BLaER1 (cell line): ENCODE measurements around the gene NADK.
"Not testable (repeated sequence)": the region's sequence is repeated elsewhere in the genome, so short reads cannot be mapped to it uniquely, and the experiment has no call there.

Source experiments
- H3K27ac ChIP-seq: shearing (Covaris generic); formaldehyde crosslinking; 2 replicates; pipeline ENCODE4 v1.8.1; 2022
- H3K27me3 ChIP-seq: shearing (Covaris generic); formaldehyde crosslinking; 2 replicates; pipeline ENCODE4 v1.8.1; 2022
- H3K36me3 ChIP-seq: shearing (Covaris generic); formaldehyde crosslinking; 2 replicates; pipeline ENCODE4 v1.8.1; 2022
- H3K4me1 ChIP-seq: shearing (Covaris generic); formaldehyde crosslinking; 2 replicates; pipeline ENCODE4 v1.8.1; 2022
- H3K4me2 ChIP-seq: shearing (Covaris generic); formaldehyde crosslinking; 2 replicates; pipeline ENCODE4 v1.8.1; 2022
- H3K4me3 ChIP-seq: shearing (Covaris generic); formaldehyde crosslinking; 2 replicates; pipeline ENCODE4 v1.8.1; 2022
- H3K9ac ChIP-seq: shearing (Covaris generic); formaldehyde crosslinking; 2 replicates; pipeline ENCODE4 v1.8.1; 2022
- H3K9me3 ChIP-seq: shearing (Covaris generic); formaldehyde crosslinking; 2 replicates; pipeline ENCODE4 v1.8.1; 2022
- H4K20me1 ChIP-seq: shearing (Covaris generic); formaldehyde crosslinking; 2 replicates; pipeline ENCODE4 v1.8.1; 2022
- Cebpa-rat ChIP-seq: shearing (Covaris generic); IDR thresholded peaks from 2 replicates; pipeline ENCODE4 v1.8.1; 2022

Gene NADK

GRCh38 chr1:1732381-1732780, 45.9 kb downstream of the NADK start:
- Histone ChIP-seq H3K4me3 (no peak overlapping the region), H3K36me3 (peaks cover 78% of the 10 kb centered on the region), H3K27me3 (no peaks in the 10 kb centered on the region), H3K9me3 (no peaks in the 10 kb centered on the region), H3K4me1 (no peaks in the 10 kb centered on the region), H3K27ac (no peak overlapping the region), H3K9ac (no peak overlapping the region), H3K4me2 (no peak overlapping the region), H4K20me1 (peaks cover 11% of the 10 kb centered on the region; the same call in 1 of the 2 replicates)
- no peak for TF ChIP-seq Cebpa-rat

GRCh38 chr1:1730870-1731269, 47.4 kb downstream of the NADK start:
- Histone ChIP-seq H4K20me1 (peaks cover 11% of the 10 kb centered on the region; the same call in 1 of the 2 replicates), H3K4me1 (no peaks in the 10 kb centered on the region), H3K4me2 (no peak overlapping the region), H3K9ac (no peak overlapping the region), H3K9me3 (no peaks in the 10 kb centered on the region), H3K27ac (no peak overlapping the region), H3K36me3 (peaks cover 84% of the 10 kb centered on the region), H3K4me3 (no peak overlapping the region), H3K27me3 (no peaks in the 10 kb centered on the region)
- TF ChIP-seq Cebpa-rat: no peak

GRCh38 chr1:1730230-1730629, 48.0 kb downstream of the NADK start:
- H3K4me2 ChIP-seq, H3K4me3 ChIP-seq, H3K27ac ChIP-seq, H3K4me1 ChIP-seq, H3K9ac ChIP-seq, H3K9me3 ChIP-seq, H3K27me3 ChIP-seq: not testable (repeated sequence)
- Histone ChIP-seq H4K20me1 (peaks cover 11% of the 10 kb centered on the region; the same call in 1 of the 2 replicates), H3K36me3 (peaks cover 79% of the 10 kb centered on the region)

DNA sequence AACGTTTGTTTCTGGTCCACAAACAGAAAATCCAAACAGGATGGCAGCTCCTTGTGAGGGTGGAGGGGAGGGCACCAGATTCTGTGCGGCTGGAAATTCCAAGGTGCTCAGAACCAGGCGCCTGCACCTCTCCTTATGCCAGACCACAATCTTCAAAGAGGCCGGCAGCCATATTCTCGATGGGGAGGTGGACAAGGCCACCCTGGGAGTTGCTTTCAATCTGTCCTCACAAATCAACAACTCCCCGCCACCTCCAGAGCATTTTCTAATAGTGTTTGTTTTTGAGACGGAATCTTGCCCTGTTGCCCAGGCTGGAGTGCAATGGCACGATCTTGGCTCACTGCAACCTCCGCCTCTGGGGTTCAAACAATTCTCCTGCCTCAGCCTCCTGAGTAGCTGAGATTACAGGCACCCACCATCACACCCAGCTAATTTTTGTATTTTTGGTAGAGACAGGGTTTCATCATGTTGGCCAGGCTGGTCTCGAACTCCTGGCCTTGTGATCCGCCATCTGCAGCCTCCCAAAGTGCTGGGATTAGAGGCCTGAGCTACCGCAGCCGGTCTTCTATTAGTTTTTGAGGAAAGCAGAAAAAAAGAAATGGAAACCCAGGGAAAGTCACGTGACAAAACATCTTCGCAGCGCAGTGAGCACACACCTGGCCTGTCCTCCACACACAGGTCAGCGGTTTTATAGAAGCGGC, 49.0 kb downstream of the NADK start:
- Histone ChIP-seq H4K20me1 (peaks cover 11% of the 10 kb centered on the region; the same call in 1 of the 2 replicates), H3K36me3 (peaks cover 69% of the 10 kb centered on the region)
- H3K9ac ChIP-seq, H3K9me3 ChIP-seq, H3K27ac ChIP-seq, H3K4me1 ChIP-seq, H3K4me3 ChIP-seq, H3K27me3 ChIP-seq, H3K4me2 ChIP-seq: not testable (repeated sequence)

DNA sequence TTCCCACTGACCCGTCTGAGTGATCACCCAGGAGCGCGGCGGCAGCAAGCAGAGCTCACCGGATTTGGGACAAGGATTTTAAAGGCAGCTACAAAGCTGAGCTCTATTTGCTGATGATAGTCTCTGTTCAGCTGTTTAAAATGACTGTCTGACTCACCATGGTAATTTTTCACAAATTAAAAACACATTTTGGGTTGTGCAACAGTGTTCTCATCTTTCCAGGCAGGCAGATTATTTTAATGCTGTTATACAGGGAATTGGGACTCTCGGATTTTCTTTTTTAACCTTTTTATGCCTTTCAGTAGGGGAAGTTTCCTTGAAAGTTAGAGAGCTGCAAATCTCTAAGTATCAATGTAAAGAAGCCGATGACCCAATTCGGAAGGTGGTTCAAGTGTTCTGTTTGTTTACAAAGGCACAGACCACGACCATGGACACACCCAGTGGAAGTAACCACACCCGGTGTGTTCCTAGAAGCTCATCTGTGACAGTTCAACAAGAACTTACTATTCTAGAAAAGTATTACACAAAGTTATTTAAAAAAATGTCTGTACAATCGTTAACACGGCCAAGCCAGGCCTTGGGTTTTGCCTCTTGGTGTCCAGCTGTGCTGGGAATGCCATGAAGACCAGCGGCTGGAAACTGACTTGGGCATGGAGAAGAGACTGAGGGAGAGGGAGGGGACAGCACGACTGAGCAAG, 49.8 kb downstream of the NADK start:
- H4K20me1 ChIP-seq: peaks cover 11% of the 10 kb centered on the region; the same call in 1 of the 2 replicates
- H3K9me3 ChIP-seq, H3K4me1 ChIP-seq, H3K9ac ChIP-seq, H3K4me3 ChIP-seq, H3K27ac ChIP-seq, H3K27me3 ChIP-seq, H3K4me2 ChIP-seq: not testable (repeated sequence)
- peaks cover 61% of the 10 kb centered on the region for H3K36me3 ChIP-seq

DNA sequence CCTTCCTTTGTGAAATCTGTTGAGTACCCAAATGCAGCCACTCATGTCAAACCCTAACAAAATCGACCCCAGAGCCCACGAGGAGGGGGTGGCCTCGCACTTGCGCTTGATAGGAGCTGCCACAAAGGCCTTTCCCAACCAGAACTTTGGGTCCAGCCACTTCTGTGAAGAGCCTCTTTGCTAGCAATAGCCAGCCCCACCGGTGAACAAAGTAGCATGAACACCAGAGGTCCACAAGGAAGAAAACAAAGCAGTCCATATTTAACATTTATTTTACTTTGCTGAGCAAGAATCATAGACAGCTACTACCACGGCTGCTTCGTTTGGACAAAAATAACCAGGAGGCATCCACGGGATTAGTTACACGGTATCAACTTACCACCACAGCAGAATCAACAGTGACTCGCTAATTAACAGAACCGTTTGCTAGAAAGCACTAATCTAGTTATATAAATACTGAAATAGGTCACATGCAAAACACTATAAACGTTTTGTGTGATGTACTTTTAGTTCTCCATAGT, 51.1 kb downstream of the NADK start:
- H3K4me2 ChIP-seq, H3K27me3 ChIP-seq, H3K4me3 ChIP-seq, H3K27ac ChIP-seq, H3K9ac ChIP-seq, H3K4me1 ChIP-seq, H3K9me3 ChIP-seq: not testable (repeated sequence)
- Histone ChIP-seq H4K20me1 (peaks cover 11% of the 10 kb centered on the region; the same call in 1 of the 2 replicates), H3K36me3 (peaks cover 48% of the 10 kb centered on the region)

GRCh38 chr1:1726088-1726487, 52.2 kb downstream of the NADK start:
- not testable (repeated sequence) for H3K4me1 ChIP-seq, H3K27ac ChIP-seq, H3K4me2 ChIP-seq, H3K9me3 ChIP-seq, H3K27me3 ChIP-seq, H4K20me1 ChIP-seq, H3K4me3 ChIP-seq, H3K9ac ChIP-seq
- H3K36me3 ChIP-seq: peaks cover 42% of the 10 kb centered on the region

GRCh38 chr1:1724035-1724864, 54.0 kb downstream of the NADK start, which contains the start of gene CDK11A:
Gene CDK11A, minus strand, starts transcription at chr1:1724357. Its CDS starts 1,539 bp downstream, at chr1:1722818.
- not testable (repeated sequence) for H4K20me1 ChIP-seq, H3K4me1 ChIP-seq, H3K9me3 ChIP-seq, H3K27me3 ChIP-seq
- peak within 1 kb of the TSS; percentile 30 for H3K4me2 ChIP-seq
- H3K27ac ChIP-seq: peak within 1 kb of the TSS; percentile 83
- peak within 1 kb of the TSS; percentile 77 for H3K4me3 ChIP-seq
- peaks cover 43% of the 10 kb centered on the region for H3K36me3 ChIP-seq
- peak within 1 kb of the TSS; percentile 82 for H3K9ac ChIP-seq

GRCh38 chr1:1721201-1721600, 57.1 kb downstream of the NADK start:
- no peaks in the 10 kb centered on the region for H3K9me3 ChIP-seq
- H3K4me3 ChIP-seq: no peak overlapping the region
- no peak for TF ChIP-seq Cebpa-rat
- H3K27ac ChIP-seq: no peak overlapping the region
- no peaks in the 10 kb centered on the region for H4K20me1 ChIP-seq
- H3K27me3 ChIP-seq: no peaks in the 10 kb centered on the region
- 0 out of 2 replicates have a peak, but pooled peaks cover 3% of the 10 kb centered on the region for H3K4me1 ChIP-seq
- no peak overlapping the region for H3K4me2 ChIP-seq
- H3K36me3 ChIP-seq: peaks cover 49% of the 10 kb centered on the region
- H3K9ac ChIP-seq: no peak overlapping the region

- H3K36me3 ChIP-seq: peaks cover 46% of the 10 kb centered on the region
Measured at GRCh38 chr1:1715109-1715883, 63.0 kb downstream of the NADK start.

DNA sequence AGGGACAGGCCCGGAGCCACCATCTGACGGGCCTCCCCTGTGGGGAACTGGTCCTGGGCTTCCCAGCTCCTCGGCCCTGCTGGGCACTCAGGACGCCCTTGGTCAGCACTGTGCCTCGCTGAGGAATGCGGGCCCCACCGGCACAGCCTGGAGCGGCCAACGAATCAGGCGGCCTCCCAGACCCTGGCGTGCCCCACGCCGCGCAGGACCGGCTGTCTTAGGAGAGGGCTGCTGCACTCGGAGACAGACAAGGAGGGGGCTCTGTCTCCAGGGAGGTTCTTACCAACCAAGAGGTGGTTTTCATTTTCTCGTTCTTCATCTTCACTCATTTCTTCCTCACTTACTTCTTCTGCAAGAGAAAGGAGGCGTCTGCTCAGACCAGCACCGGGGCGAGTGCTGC, 70.4 kb downstream of the NADK start:
- peaks cover 26% of the 10 kb centered on the region for H3K36me3 ChIP-seq
- H4K20me1 ChIP-seq, H3K4me3 ChIP-seq, H3K4me2 ChIP-seq, H3K27ac ChIP-seq, H3K27me3 ChIP-seq, H3K9me3 ChIP-seq, H3K4me1 ChIP-seq, H3K9ac ChIP-seq: not testable (repeated sequence)

More at GRCh38 chr1:1715109-1715883, 63.0 kb downstream of the NADK start:
- H3K4me2 ChIP-seq, H4K20me1 ChIP-seq, H3K4me3 ChIP-seq, H3K9ac ChIP-seq, H3K9me3 ChIP-seq, H3K27me3 ChIP-seq, H3K27ac ChIP-seq, H3K4me1 ChIP-seq: not testable (repeated sequence)

DNA sequence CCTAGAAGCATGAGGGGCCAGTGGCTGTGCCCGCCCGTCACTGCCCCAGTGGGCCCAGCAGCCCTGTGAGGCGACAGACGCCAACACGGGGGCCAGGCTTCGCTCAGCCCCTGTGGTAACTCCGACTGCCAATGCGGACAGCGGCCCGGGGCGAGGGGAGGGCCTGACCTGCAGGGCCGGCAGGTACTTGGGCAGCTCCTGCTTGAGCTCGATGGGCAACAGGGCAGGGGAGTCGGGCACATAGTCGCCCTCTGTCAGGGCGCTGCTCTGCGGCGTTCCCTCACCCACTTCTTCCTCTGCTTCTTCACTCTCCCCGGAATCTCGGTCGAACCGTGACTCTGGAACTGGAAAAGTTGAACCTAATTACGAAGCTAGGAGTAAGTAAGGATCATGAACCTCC, 71.0 kb downstream of the NADK start:
- not testable (repeated sequence) for H3K27ac ChIP-seq, H3K9me3 ChIP-seq, H3K4me1 ChIP-seq, H3K4me3 ChIP-seq, H3K4me2 ChIP-seq, H4K20me1 ChIP-seq, H3K9ac ChIP-seq, H3K27me3 ChIP-seq
- H3K36me3 ChIP-seq: peaks cover 26% of the 10 kb centered on the region

DNA sequence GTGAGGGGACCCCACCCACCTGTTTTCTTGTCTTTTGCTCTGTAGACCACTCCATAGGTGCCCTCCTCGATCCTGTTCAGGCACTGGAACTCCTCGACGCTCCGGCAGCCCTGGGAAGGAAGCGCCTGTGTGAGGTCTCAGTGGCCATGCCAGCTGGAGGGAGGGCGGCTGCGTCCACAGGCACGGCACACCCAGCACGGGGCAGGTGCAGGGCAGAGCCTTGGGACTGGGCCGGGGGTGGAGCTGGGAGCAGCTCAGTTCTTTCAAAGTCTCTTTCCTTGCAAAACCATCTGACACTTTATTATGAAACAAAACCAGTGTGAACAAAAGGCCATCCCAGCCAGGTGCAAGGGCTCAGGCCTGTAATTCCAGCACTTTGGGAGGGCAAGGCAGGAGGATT, 72.6 kb downstream of the NADK start:
- H4K20me1 ChIP-seq, H3K9me3 ChIP-seq, H3K4me3 ChIP-seq, H3K4me1 ChIP-seq, H3K27ac ChIP-seq, H3K4me2 ChIP-seq, H3K27me3 ChIP-seq, H3K9ac ChIP-seq: not testable (repeated sequence)
- peaks cover 26% of the 10 kb centered on the region for H3K36me3 ChIP-seq
